GM19240 (cell line): ENCODE data around the gene BCAS3.

ENCODE experiments used
- DNase-seq: peaks from one replicate; pipeline ENCODE4 v3.0.0; 2011; ENCODE audit warnings: low spot score; ENCODE audit not compliant: insufficient read length

BCAS3 gene

DNA sequence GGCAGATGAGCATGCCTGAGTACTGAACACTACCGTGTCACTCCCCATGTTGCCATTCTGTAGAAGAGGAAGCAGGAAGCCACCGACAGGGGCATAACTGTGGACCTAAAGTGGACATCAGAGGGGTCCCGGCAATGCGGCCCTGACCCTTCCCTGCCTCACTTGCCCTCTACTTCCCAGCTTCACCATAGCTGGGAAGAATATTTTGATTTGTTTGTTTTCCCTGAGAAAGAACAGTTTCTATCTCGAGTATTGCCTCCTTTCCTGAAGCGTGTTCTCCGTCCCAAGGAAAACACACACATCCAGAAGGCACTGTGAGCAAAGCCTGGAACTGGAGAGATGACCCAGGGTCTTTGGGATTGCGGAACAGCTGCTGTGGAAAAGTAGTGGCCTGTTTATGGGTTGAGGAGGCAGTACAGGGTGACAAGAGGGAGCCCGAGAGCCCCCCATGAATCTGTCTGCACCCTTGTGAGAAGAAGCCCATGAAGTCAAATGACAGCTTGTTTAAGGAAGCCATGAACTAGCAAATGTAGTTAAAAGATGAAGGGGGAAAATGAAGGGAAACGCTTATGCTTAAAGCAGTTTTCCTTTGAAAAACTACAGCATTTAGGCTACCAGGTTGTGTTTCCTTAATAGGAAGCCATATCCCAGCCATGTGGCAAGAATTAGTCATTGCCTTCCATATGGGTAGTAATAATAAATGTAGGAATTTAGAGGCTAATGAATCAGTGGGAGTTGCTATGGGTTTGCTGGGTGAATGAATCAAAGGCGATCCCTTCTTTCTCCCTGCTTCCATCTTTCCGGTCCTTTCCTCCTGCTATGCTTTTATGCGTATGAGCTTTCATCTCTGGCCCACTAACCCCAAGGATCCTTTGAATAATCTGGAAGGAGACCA is 632.0 kb downstream of the BCAS3 start:
- no peak for DNase-seq

DNA sequence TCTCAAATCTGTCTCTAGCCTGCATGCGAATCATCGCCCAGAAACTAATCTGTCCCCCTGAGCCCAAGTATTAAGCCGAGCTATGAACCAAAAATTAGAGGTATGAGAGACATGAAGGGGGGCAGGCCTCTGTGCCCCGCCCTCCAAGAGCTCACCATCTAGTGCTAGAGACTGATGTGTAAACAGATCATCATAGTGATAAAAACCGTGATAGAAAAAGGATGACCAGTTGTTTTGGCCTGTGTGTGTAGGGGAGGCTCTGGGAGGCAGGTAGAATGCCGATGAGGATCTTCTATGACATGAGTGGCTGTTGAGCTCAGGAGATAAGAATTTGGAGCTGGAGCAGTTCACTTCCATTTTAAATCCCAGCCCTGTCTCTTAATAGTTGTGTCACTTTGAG is 632.9 kb downstream of the BCAS3 start:
- DNase-seq, result no peak

DNA sequence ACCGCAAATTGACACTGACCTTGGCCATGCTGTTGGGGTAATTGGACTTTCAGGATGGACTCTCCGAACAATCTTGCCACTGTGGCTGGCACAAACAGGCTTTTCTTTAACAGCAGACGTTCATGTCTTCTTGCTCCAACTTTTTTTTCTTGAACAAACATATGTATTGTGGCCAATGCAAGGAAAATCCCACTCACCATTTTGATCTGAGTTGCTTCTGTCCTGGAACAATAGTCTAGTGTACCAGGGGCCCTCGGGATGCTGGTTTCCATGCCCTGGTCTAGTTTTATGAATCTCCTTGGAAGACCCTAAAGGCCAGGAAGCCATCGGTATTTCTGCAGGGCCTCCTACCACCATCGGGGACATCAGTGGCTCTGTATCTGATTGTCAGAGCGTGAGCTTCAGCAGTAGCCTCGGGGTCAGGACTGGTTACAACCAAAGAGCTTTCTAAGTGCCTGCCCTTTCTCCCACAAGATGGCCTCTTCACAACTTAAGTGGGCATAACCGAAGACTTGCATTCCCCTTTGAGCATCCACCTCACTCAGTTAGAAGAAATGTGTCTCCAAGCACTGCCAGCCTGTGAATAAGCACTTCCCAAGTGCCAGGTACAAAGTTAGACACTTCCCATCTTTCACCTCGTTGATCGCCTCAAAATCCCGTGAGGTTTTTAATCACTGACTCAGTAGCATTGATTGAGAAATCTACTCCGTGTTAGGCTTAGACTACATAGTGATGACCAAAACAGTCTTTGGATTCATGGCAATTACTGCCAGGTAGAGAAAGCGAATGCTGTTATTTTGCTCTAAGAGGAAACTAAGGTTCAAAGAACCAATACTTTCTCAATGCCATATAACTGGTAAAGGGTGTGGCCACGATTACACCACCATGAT is 635.0 kb downstream of the BCAS3 start:
- DNase-seq, result no peak

DNA sequence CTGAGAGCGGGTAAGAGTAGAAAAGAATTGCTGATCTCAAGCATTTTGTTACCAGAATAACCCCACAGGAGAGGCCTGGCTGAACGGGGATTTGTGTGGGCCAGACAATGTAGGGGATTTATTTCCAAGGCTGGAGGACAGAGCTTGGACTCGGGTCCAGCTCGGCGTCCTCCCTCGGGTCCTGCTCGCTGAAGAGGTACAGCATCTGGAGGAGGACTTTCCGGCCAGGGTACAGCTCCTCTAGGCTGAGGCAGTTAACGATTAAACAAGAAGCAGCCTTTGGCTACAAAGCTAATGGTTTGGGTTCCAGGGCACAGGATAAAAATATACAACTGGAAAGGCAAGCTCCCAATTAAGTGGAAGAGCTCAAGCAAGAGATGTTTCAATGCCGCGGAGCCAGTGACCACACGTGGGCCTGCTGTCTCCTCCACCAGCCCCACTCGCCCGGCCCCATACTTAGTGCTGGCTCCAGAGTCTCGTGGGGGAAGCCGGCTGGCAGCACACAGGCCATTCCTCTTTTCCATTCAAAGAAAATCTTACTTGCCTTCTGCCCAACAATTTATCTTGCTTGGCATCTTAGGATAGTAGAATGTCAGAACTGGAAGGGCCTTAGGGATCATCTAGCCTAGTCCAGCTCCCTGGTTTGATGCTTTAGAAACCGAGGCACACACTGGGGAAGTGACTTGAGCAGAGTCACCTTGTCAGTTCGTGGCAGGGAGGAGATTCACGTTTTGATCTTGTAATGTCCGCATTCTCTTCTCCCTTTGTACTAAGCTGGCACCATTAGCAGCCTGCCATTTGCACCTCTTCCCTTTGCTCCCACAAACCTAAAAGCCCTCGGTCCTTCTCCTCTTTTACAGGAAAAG is 636.0 kb downstream of the BCAS3 start:
- DNase-seq, result no peak

DNA sequence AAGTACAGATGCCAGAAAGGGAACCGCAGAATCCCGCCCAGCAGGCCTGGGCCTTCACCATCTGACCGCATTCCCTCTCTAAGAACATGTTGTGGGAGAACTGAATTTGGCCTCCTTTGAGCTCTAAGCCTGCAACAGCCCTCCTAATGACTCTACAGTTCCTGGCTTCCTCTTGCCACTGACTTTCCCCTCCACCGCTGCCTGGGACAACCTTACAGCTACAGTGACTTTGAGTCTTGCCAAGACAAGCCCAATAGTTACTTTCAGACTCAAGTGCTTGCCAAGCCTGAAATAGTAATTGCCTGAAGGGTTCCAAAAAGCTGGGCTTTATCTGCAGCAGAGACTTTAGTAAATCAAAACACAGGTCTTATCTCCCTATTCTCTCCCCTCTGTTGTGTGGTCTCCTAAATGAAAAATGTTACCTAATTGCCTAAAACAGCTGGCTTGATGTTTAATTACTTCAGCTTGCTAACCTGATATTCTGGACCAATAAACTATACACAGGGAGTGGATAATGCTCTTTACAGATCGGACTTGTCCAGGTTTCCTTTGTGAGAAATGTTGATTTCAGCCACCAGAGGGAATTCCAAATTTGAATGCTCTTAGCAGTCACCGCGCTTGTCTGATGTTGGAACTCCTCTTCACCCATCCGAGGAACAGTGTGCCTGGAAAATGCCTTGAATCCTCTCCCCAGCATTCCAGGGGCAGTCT is 636.9 kb downstream of the BCAS3 start:
- no peak for DNase-seq

DNA sequence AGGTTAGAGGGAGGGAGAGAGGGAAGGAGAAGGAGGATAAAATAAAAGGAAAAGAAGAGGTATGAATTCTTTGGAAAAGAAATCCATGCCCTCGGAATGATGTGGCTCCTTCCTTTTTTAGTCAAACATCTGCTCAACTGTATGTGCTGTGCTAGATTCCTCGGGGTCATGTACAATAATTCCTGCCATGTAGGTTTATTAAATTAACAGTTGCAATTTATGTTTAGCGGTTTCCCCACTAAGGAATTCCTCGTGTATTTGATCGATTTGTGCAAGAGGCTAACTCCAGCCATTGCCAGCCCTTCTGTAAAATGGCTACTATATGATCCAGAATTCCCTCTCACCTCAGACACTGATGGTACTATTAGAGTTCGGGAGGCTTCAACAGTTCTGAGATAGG is 639.0 kb downstream of the BCAS3 start:
- no peak for DNase-seq

DNA sequence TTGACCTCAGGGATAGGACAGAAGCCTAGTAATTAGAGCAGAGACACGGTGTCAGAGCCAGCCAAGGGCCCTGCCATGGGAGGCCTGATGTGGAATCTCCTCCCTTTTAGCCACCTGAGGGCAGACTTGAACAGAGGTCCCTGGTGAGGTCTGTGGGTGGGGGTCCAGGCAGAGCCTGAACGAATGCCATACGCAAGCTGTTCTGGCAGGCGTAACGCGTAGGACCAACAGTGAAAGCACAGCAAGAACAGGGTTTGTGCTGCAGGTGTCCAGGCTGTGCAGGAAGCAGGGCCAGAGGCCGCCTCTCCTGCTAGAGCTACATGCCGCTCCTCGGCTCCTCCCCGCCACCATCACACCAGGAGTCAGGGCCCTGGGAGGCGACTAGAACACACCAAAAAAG is 640.1 kb downstream of the BCAS3 start:
- no peak for DNase-seq

DNA sequence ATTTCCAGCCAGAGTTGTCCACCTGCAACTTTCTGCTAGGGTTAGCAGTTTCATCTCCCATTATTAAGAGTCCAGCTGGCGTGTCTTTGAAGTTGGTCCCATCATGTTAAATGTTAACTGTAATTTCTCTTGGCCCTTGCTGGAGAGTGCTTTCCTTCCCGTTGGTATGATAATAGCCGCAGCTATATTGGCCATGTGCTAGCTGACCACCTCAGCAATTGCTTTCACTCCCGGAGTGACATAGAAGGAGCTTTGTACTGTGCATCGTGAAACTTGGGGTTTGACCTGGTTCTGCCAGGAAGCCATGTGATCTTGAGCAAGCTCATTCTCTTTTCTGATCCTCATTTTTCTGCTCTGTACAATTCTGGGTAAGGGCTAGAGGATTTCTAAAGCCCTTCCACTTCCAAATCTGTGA is 641.0 kb downstream of the BCAS3 start:
- no peak for DNase-seq

DNA sequence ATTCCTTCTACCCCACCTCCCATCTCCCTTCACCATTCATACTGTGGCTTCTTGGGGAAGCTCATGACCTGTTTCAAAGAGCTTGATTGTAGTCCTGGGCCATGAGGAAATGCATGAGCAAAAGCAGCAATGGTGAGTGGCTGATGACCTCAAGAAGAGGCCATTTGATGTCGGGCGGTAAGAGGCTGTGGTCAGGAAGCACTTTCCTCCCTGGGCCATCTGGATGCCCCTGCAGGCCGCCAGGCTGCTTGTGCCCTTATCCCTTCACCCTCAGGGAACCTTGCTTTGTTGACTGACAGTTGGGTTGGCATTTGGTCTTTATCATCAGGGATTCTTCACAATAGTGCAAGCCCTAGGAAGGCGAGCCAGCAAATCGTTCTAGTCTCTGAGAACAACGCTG is 643.7 kb downstream of the BCAS3 start:
- DNase-seq, result no peak

DNA sequence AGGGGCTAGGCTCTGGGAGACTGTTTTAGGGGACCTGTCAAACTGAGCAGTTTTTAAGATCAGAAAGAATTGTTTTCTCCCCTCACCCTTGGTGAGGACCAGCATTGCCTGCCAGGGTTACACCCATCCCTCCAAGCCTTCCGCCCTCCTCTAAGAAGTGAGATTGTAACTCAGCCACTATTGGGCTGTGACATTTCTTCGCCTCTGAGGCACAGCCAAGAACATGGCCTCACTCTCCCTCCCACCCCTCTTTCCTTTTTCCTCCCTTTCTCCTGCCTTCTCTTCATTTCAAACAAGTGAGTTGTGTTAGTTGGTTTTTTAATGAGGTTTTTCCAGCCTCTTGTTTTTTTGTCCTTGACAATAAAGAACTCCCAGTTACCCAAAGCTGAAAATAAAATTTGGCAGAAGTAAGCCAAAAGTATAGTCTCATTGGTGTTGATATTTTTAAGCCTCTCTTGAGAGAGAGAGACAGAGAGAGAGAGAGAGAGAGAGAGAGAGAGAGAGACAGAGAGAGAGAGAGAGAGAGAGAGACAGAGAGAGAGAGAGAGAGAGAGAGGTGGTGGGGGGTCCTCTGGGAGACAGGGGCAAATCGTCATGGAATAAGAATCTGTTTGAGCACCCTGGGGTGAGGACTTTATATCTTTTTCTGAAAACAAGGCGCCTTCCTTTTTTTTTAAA is 644.8 kb downstream of the BCAS3 start:
- no peak for DNase-seq

DNA sequence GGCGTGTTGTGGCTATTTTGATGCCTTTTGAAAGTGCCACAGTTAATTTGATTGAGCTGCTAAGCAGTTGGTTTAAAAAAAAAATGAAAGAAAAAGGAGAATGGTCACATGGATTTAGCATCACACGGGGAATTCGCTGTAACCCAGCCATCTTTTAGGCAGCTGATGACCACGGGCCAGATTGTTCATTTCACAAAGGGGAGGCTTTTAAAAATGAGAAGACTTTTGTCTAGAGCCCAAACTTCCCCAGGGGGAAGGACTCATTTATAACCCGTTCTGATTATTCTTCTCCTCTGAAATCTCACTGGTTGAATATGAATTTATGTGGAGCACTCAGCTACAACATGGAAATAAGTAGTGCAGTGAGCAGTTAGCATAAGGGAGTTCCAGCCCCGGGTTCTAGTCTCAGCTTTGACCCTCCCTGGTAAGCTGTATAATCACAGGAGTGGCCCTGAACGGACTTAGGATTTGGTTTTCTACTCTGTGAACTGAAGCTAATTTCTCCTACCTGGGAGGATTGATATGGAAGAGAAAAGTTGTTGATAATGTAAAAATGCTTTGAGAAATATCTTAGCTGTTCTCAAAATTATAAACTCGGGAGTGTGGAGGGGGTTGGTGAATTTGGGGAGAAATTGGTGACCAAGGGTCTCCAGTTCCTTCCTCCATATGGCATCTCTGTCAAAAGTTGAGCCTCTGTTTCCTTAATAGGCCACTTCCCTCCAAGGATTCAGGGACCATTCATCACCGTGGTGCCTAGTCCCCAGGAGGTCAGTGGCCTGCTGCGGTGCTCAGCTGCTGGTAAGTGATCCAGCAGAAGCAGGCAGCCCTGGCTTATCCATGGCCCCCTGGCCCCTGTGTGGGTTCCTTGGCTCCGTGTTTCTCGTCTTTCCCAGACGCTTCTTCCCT is 645.6 kb downstream of the BCAS3 start:
- no peak for DNase-seq

DNA sequence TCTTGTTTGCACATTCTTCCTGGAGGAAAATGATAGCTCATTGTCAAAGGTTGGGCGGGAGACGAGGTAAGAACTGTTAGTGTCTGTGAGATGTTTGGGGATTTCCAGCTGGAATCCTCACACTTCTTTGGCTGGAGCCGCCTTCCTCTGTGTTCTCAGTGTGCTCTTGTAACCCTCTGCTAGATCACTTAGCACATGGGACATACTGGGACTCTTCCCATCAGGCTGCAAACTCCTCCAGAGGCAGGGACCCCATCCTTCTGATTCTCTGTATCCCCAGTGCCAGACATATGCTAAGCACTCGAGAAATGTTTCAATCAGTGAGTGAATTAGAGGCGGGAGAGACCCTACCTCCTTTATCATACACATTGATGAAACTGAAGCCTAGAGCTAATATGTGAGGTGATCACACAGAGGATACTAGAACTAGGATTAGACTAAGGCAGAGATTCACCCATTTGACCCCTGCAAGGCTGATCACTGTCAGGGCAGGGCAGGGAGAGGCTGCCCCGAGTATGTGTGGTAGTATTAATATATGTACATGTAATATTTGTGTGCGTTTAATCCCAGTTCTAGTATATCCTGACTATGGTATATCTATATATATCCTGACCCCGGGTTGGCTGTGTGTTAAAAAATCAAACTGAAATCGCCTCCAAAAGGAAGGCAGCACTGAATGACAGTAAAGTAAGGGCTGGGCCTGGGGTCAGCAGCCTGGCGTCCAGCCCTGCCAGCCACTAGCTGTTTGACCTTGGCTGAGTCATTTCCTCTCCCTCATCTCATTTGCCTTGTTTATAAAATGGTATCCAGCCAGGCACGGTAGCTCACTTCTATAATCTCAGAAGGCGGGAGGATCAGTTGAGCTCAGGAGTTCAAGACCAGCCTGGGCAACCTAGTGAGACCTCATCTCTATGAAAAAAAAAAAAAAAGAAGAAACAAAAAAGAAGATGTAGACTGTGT is 646.5 kb downstream of the BCAS3 start:
- no peak for DNase-seq

DNA sequence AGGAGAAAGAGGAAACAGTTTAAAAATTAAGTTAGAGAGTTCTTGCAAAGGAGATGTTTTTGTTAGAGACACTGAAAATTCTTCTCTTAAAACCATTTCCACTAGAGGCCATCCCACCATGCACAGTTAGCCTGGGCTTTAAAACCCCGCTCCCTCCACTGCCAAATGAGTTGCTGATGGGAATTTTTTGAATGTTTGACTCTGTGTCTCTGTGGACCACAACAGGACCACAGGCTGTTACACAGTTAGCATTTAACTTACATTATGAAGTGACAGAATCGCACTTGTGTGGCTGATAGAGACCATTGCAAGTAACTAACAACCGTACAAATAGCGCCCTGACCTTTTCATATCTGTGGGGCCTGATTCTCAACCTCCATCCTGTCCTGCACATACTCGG is 647.3 kb downstream of the BCAS3 start:
- DNase-seq, result no peak

DNA sequence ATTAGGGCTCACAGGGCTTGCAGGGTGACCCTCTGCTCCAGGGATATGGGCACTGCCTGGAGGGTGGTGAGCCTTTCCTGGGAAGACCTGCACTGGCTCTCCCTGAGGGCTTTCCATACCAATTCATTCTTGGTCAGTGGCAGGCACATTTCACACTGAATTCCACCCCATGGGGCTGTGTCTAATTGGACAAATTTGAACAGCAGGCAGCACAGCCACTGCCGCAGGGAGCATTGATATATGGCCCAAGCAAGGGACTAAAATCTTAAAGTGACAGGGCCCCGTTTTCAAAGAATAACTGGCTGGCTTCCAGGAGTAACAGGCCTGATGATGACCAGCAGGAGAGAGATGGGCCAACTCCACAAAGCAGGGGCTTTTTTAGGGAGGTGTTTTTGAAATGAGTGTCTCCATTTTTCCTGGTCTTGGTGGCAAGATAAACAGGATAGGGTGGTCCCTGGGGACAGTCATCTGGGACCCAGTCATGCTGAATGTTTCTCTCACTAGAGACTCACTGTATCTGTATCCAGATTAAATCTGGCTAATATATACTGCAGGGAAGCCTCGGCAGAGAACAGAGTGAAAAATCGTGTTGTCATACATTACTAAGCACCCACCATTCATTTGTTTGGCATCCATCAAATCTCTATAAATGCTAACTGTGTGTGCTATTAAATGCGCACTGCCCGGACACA is 647.9 kb downstream of the BCAS3 start:
- DNase-seq, result no peak

DNA sequence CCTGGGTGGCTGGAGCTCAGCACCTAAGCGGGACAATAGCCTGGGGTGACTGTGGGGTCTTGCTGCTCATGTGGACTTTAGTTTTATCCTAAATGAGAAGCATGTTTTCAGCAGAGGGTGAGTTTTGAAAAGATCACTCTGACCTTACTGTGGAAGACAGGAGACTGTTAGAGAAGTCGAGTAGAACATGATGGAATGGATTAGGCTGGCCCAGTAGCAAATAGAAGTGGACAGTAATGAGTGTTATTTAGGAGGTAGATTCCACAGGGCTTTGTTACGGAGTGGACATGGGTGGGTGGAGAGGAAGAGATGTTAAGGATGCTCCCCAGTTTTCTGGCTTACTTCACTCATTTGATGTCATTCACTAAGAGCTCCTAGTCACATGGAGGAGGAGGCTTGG is 648.7 kb downstream of the BCAS3 start:
- DNase-seq, result no peak

DNA sequence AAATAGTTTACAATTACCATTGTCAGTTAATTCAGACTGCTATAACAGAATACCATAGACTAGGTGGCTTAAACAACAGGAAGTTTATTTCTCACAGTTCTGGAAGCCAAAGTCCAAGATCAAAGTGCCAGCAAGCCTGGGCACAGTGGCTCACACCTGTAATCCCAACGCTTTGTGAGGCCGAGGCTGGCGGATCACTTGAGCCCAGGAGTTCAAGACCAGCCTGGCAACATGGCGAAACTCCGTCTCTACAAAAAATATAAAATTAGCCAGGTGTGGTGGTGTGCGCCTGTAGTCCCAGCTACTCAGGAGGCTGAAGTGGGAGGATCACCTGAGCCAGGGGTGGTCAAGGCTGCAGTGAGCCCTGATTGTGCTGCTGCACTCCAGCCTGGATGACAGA is 650.7 kb downstream of the BCAS3 start:
- DNase-seq, result no peak
